GM12878 (cell line): ENCODE results near the gene ECPAS.

Source experiments
- CHD4 ChIP-seq: fragments of 200-600 bp; sonication (generic); IDR thresholded peaks from 2 replicates; pipeline ENCODE4 v1.6.1; 2016; ENCODE audit warnings: mild to moderate bottlenecking
- EZH2 ChIP-seq: IDR thresholded peaks from 2 replicates; pipeline ENCODE4 v1.6.1; 2012; ENCODE audit warnings: low read depth, mild to moderate bottlenecking, control low read depth, inconsistent platforms, low read length, borderline replicate concordance; ENCODE audit not compliant: control insufficient read depth
- SREBF1 ChIP-seq: IDR thresholded peaks from 2 replicates; pipeline ENCODE4 v1.6.1; 2012; ENCODE audit warnings: mild to moderate bottlenecking, low read length
- SRF ChIP-seq, 2 experiments: IDR thresholded peaks; 2 replicates each; pipeline ENCODE4 v1.6.1; 2011; ENCODE audit warnings: low read depth in 2 of 2, low read length in 2 of 2, mild to moderate bottlenecking in 1 of 2, moderate library complexity in 1 of 2
- YY1 ChIP-seq: IDR thresholded peaks from 2 replicates; pipeline ENCODE4 v1.6.1; 2011; ENCODE audit warnings: low read depth, mild to moderate bottlenecking, low read length

DNA sequence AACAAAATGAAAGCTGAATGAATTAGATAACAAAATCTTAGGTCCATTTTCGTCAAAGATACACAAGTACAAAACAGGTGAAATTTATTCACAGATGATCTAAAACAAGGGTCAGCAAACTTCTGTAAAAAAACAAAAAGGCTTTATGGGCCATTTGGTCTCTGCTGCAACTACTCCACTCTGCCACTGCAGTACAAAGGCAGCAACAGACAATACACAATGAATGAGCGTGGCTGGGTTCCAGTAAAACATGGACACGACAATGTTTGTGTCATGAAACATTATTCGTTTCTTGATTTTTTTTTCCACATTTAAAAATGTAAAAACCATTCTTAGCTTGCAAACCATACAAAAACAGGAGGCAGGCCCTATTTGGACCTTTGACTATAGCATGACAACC is 71.9 kb downstream of the ECPAS start:
- TF ChIP-seq EZH2 (no peak), YY1 (no peak), CHD4 (no peak), SREBF1 (no peak), SRF (IDR thresholded peaks at IDR 0.05; ENCODE audit: low read depth in 2 of 2, low read length in 2 of 2) (no peak)
